GM19099 (cell line): ENCODE results near the gene CACNA1C.

ENCODE experiments used
- POLR2A ChIP-seq: IDR thresholded peaks from 3 replicates; pipeline ENCODE4 v1.6.1; 2011; ENCODE audit warnings: low read depth; ENCODE audit not compliant: insufficient read length; ENCODE audit errors: extremely low read depth

The CACNA1C gene

DNA sequence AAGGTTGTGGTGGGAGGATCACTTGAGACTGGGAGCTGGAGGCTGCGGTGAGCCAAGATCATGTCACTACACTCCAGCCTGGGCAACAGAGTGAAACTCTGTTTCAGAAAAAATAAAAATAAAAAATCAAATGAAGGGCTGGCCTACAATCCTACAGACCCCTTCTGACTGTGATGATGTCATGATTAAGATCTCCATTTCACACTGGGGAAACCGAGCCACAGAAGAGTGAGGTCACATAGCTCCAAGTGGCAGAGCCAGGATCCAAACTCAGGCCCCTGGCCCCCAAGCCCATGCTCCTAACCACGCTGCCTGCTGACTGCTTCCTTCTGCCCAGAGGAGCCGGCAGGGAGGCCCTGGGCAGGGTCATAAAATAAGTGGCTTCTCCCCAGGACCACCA is 483.9 kb downstream of the CACNA1C start:
- TF ChIP-seq POLR2A, result no peak

DNA sequence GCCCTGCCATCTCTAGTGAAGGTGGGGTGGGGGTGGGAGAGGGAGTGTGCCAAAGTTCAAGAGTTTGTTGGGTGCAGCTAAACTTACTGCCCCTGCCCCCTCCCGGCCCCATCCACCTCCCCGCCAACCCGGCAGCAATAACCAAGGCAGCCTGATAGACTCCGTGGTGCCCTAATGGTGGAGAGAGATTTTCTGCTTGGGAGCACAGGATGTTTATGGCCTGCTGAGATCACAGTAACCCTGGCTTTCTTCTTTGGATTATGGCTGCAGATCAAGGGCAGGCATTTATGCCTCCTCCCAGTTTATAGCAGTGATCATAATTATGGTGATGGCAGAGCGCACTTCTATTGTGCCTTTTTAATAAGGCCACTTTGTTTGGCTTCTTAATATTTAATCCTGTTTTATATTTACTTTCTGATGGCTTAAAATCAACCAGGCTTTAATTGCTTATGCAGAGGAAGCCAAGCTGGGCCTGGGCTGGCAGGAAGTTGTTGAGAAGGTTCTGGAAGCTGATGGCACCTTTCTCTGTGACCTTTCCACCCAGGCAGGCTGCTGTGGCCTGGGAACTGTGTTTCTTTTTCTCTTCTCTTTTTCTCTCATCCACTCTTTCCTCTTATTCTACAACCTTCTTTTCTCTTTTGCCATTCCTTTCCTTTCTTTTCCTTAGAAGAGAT is 485.2 kb downstream of the CACNA1C start:
- no peak for TF ChIP-seq POLR2A

DNA sequence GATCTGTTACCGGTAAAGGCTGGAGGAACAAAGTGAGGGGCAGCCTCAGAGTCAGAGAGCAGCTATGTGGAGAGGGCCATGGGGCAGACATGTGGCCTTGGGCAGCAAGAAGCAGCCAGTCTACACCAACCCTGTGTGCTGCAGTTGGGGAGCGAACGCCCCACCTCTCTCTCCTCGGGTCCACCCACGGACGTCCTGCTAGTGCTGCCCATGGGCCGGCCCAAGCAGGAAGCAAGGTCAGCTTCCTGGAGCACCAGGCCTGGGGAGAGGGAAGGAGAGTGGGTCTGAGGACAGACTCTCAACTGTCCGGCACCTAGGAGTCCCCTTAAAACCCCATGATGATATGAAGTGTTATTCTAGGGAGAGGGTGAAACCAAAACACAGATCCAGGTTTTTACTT is 487.2 kb downstream of the CACNA1C start:
- TF ChIP-seq POLR2A, result no peak

DNA sequence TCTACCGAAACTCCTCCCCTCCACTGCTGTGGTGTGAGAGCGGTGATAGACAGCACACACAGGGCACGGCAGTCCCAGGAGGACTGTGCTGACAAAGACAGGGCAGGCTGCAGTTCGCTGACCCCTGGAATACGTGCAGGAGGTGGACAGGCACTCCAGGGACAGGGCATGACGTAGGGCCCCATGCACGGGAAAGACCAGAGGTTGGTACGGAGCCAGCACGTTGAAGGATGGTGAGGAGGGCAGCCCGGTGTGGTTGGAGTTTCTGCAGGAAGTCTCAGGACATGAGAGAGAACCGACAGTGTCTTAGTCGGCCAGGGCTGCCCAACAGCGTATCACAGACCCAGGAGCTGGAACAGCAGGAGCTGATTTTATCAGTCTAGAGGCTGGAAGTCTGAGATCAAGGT is 487.8 kb downstream of the CACNA1C start:
- no peak for TF ChIP-seq POLR2A

DNA sequence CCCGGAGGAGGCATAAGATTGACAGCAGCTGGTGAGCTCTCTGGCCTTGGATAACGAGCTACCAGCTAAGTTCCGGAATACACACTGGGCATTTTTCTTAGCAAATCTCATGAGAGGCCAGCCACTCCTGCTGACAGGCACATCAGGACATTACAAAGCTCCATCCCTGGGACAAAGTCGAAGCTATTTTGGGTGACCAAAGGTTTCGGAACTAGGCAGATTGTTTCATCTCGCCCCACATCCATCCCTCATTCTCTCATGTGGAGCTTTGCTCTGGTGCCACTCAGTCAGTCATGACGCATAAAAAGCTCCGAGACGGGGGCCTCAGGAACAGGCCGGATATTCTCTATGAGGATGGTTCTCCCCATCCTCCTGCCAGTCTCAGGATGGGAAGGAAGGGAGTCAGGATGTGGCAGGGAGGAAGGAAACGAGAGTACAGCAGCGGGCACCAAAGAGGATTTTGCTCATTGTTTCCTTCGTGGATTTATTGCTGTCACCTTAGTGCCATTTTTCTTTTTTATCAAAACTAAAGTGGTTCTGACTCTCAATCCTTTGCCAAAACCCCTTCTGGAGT is 488.9 kb downstream of the CACNA1C start:
- TF ChIP-seq POLR2A, result no peak

DNA sequence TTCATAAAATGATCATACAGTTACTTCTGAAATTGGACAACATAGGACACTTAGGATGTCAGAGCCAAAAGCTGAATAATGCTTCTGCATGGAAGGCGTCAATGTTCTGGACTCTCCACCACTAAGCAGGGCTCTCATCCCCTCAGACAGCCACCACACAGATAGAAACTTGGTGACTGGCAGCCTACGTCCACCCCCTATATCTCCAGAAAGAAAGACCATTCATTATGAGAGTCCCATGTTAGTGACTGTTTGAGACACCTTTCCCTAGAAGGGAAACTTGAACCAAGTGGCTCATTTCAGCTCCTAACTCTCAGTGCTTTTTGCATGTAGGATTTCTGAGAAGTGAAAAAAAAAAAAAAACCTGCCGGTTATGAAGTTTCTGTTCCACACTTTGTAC is 491.0 kb downstream of the CACNA1C start:
- TF ChIP-seq POLR2A, result no peak

DNA sequence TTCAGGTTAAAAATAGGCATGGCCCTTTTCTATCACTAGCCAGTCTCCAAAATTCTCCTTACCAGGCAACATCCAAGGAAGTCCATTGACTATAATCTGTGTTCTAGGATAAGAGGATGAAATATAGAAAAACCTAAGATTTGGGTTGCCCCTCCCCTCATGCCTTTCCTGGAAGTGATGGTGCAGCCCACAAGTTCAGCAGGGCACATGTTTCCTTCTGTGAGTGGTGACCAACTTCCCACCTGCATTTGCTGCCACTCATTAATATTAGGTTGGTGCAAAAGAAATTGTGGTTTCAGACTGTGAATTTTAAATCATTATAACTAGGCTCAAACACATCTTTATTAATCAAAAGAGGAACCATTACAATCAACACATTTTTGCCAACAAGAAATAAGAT is 491.4 kb downstream of the CACNA1C start:
- TF ChIP-seq POLR2A, result no peak

DNA sequence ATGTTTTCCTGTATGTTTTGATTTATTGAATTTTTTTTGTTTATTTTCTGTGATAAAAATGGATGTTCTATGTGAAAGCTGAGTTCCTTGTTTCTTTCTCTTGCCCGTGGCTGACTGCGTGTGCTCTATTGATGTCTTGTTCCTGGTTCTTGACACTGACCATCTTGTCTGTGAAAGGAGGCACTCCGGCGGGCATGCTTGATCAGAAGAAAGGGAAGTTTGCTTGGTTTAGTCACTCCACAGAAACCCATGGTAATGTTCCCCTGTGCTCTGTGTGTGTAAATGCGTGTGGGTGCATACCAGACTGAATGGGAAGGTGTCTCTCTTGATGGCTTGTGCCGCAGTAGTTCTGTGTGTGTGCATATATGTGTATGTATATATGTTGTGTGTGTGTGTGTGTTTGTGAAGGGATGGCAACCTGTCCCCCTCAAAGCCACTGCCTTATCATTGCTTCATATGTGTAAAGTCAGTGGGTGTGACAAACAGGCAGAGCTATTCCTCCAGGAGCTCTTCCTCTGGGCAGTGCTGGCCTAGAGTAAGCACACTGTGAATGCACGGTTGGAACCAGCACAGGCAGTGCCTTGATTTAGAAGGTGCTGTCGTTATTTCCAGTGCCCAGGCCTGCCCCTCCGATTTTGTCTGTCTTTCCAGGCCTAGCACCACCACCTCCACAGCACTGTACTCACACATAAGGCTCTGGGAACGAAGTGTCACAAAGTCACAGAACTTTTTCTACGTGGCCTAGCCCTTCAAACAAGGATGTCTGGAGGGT is 494.7 kb downstream of the CACNA1C start:
- no peak for TF ChIP-seq POLR2A

DNA sequence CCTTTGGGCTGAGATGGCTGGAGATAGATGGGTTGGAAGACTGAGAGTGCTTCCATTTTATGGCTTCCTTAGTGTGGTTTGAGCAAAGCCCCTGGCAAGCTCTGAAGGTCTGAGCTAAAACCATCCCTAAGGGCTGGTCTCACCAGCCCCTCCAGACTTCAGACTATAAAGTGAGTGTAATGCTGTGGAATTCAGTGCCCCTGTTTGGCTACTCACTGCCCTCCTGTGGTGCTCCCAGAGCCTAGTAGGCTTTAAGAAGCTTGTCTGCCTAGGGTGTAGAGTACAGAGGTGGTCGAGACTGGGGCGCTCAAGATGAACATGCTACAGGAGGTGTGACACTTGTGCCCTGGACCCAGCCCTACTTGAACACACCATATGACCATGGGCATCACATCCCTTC is 495.3 kb downstream of the CACNA1C start:
- TF ChIP-seq POLR2A, result no peak

DNA sequence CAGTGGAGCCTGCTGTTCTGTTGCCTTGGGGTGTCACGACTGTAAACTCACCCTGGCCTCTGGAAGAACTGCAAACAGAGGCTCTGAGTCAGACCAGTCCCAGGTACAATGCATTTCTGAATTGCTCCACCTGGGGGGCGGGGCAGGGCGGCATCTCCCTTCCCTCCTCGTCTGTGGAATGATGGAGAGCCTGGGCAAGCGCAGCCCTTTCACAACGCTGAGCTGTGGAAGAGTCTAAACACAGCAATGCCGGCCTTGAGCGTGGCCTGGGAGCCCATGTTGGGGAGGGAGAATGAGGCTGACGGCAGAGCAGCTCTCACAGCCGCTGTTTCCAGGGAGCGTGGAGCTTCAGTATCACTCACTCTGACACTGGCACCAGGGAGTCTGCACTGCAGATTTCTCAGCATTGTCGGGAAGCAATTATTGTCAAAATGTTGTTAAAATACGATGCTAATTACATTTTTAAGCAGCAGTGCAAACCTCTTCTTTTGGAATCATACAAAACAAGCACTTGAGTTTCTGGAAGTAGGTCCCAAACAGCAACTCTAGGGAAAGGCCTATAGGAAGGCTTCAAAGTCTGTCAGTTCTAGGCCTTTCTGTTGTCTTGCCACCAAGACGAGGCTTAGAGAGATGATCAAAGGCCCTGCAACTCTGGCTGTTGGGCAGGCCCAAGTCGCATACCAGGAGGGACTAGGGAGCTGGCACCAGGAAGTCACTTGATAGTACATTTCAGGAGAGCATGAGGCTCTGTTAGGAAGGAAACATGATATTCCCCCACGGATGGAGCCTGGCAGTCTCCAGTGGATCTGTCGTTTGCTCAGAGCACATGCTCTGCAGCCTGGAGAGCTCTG is 498.0 kb downstream of the CACNA1C start:
- TF ChIP-seq POLR2A, result no peak

DNA sequence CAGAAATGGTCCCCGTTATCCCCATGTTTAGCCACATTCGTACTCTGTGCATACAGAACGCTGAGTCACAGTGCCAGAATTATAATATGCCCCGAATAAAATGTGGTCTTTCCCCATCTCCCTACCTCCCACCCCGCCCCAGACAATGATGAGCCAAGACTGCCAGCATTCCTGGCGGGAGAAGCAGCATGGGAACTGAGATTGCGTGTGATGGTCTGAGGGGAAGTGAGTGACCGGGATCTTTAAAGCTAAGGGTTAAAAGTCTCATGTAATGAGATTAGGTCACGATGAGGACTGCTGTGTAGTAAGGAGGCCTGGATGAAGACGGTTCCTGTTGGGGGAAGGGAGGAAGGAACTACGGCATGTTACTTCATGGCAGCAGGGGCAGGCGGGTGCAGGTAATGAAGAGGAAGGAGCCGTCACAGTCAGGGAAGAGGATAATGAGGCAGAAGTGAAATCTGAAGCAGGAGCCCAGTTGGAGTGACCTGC is 498.7 kb downstream of the CACNA1C start:
- TF ChIP-seq POLR2A, result no peak

DNA sequence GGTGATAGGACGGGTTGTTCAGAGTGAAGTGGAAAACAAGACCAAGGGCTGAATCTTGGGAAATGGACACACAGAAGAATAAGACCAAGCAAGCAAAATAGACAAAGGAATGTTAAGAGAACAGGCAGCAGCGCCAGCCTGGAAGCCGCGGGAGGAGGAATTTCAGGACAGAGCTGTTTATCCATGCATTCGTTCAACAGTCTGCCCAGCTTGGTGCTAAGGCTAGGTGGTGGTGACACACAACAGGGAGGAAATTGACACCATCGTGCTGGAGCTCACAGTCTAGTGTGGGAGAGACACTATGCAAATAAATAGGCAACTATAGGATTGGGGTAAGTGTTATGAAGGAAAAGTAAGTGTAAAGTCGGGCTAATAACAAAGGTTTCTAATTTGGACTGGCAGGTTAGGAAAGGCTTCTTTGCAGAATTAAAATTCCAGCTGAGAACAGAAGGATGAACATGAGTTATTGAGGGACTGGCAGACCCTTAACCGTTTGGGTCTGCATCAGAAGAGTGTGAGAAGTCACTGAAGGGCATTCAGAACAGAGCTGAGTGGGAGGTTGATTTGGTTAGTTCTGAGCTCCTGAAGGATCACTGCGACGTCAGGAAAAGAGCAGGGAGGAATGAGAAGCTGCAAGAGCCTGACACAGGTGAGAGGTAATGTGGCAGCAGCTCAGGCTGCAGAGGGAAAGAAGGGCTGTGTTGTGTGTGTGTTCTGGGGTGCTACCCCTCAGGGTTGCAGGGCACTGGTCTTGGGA is 499.4 kb downstream of the CACNA1C start:
- no peak for TF ChIP-seq POLR2A

DNA sequence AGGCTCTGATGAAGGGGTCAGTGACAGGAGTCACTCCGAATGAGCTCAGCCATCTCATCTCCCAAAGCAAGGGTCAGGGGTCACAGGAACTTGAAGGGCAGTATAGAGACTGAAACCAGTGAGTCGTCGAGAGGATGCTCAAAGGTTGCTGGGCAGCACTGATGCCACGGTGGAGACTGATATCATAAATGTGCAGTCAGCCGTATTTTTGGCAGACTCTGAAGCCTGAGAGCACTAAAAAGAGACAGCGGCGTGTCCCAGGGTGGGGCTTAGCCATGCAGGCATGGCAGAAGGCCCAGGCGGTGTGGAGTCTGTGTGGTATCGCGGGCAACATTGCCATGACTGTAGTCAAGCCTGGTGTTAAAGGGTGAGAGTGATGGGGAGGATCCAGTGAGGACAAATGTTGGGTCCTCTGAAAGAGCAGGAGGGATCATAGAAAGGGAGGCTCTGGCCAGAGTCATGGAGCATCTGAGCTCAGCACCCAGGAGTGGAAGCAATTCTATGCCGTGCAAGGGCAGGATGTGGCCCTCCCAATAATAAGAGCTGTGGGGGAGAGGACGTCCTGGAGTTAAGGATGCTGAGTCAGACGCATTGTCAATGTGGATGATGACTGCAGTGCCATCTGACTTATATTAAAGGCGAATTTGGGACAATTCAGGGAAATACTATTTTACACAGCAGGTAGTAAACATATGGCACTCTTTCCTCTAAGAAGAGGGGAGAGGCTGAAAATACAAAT is 500.8 kb downstream of the CACNA1C start:
- TF ChIP-seq POLR2A, result no peak
